ENCODE results near the gene EEF1AKMT3.
"Not testable (repeated sequence)": the region's sequence is repeated elsewhere in the genome, so short reads cannot be mapped to it uniquely, and the experiment has no call there.

Gene EEF1AKMT3

GRCh38 chr12:57795354-57795753 lies 22.9 kb downstream of the EEF1AKMT3 start:
- no peak for DNase-seq

- no peak for DNase-seq
Measured at GRCh38 chr12:57796996-57797395, 24.6 kb downstream of the EEF1AKMT3 start.

GRCh38 chr12:57797933-57798332 lies 25.5 kb downstream of the EEF1AKMT3 start:
- DNase-seq, result no peak

- no peak for DNase-seq
Measured at GRCh38 chr12:57800965-57801364, 28.6 kb downstream of the EEF1AKMT3 start.

GRCh38 chr12:57802607-57803006 lies 30.2 kb downstream of the EEF1AKMT3 start:
- DNase-seq, result no peak

- peak; percentile 46 to 47 for DNase-seq
Measured at GRCh38 chr12:57803319-57803893, 31.0 kb downstream of the EEF1AKMT3 start.

- no peak for DNase-seq
Measured at GRCh38 chr12:57806677-57807076, 34.3 kb downstream of the EEF1AKMT3 start.

GRCh38 chr12:57807285-57807684 lies 34.9 kb downstream of the EEF1AKMT3 start:
- DNase-seq, result no peak

GRCh38 chr12:57808351-57808750 lies 35.9 kb downstream of the EEF1AKMT3 start:
- DNase-seq, result no peak

GRCh38 chr12:57809425-57809824 lies 37.0 kb downstream of the EEF1AKMT3 start:
- DNase-seq, result no peak

- no peak for DNase-seq
Measured at GRCh38 chr12:57810450-57810849, 38.0 kb downstream of the EEF1AKMT3 start.

- no peak for DNase-seq
Measured at GRCh38 chr12:57811028-57811755, 38.8 kb downstream of the EEF1AKMT3 start.

GRCh38 chr12:57813111-57813970 lies 40.9 kb downstream of the EEF1AKMT3 start:
- no peak for DNase-seq

- DNase-seq, result no peak
Measured at GRCh38 chr12:57813971-57814772, 41.8 kb downstream of the EEF1AKMT3 start.

- DNase-seq, result no peak
Measured at GRCh38 chr12:57815177-57816000, 43.0 kb downstream of the EEF1AKMT3 start.

GRCh38 chr12:57816001-57816854 lies 43.8 kb downstream of the EEF1AKMT3 start:
- no peak for DNase-seq

GRCh38 chr12:57816855-57817151 lies 44.4 kb downstream of the EEF1AKMT3 start:
- DNase-seq, result no peak

- DNase-seq, result no peak
Measured at GRCh38 chr12:57817261-57817989, 45.0 kb downstream of the EEF1AKMT3 start.

- not testable (repeated sequence) for DNase-seq
Measured at GRCh38 chr12:57817990-57818331, 45.5 kb downstream of the EEF1AKMT3 start.

- not testable (repeated sequence) for DNase-seq
Measured at GRCh38 chr12:57820119-57820518, 47.7 kb downstream of the EEF1AKMT3 start.

GRCh38 chr12:57821015-57821414 lies 48.6 kb downstream of the EEF1AKMT3 start:
- DNase-seq, result not testable (repeated sequence)
